ENCODE data around the gene PAQR9.

GRCh38 chr3:142953443-142953842, 10.0 kb downstream of the PAQR9 start:
- TF ChIP-seq CTCF (IDR thresholded peaks at IDR 0.05; ENCODE audit: low read length) (no peak), EZH2 (IDR thresholded peaks at IDR 0.05; ENCODE audit: borderline replicate concordance, low read length) (no peak)
